BJ (cell line): ENCODE data around the gene HM13. TPM values are rescaled to one million over a fixed set of nuclear protein-coding genes. Genes with fewer than 3 reads are reported as not detected.

ENCODE experiments used
- CTCF ChIA-PET: fragments of 350-600 bp; formaldehyde crosslinking; extraction: SDS; loops from one replicate; lab custom pipeline; 2021; ENCODE audit warnings: antibody characterized with exemption, inconsistent platforms; lab: Yijun Ruan, JAX
- POLR2A ChIA-PET: fragments of 300-600 bp; sonication (Branson Sonifier 250); formaldehyde crosslinking; extraction: SDS; loops from one replicate; lab custom pipeline; 2021; ENCODE audit warnings: antibody characterized with exemption; lab: Charles Lee
- DNase-seq: peaks from one replicate; pipeline ENCODE4 v3.0.0-alpha.2; 2011; ENCODE audit warnings: low read depth
- H3K27me3 ChIP-seq: 2 replicates; pipeline ENCODE4 v1.6.0; 2011; ENCODE audit warnings: low read length; ENCODE audit not compliant: control insufficient read depth, insufficient read depth
- H3K36me3 ChIP-seq: 2 replicates; pipeline ENCODE4 v1.5.1; 2011; ENCODE audit warnings: low read length; ENCODE audit not compliant: control insufficient read depth, insufficient read depth
- H3K4me3 ChIP-seq: 2 replicates; pipeline ENCODE4 v1.5.1; 2011; ENCODE audit warnings: low read depth, mild to moderate bottlenecking, control low read depth, low read length
- polyA plus RNA-seq: library from polyadenylated mRNA; depleted of rRNA; stranded (reverse); fragments of >200 nt; gene quantifications from 2 replicates; pipeline ENCODE4 v1.2.3, GENCODE V29; 2011
- TF ChIP-seq, protein P1 (sequence below): IDR thresholded peaks from 2 replicates; pipeline ENCODE4 v1.5.1; 2011; ENCODE audit warnings: low read depth, mild to moderate bottlenecking, control low read depth, inconsistent platforms, low read length, moderate library complexity; ENCODE audit not compliant: insufficient read depth

HM13 gene
- polyA plus RNA-seq, 1 experiment = 324 TPM

DNA sequence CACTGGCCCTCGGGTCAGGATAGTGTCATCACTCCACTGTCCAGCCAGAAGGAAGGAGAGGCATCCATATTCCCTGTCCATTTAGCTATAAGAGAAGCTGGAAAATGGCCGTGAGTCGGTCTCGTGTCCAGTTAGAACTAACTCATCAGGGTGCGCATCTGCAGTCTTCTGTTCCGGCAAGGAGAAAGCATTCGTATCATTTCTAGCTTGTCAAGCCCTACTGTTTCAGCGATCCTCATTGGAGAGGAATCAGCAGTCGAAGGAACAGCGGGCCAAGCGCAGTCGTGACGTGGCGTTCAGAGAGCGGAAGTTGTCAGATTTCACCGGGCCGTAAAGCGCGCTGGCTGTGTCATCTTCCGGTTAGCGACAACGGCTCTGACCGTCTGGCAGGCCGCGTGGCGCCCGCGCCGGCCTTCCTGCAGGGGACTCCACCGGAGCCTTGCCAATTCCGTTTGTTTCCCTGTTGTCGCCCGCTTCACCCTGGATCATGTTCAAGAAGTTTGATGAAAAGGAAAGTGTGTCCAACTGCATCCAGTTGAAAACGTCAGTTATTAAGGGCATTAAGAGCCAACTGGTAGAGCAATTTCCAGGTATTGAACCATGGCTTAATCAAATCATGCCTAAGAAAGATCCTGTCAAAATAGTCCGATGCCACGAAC, 32.9 kb downstream of the HM13 start:
- TF ChIP-seq, protein P1, sequence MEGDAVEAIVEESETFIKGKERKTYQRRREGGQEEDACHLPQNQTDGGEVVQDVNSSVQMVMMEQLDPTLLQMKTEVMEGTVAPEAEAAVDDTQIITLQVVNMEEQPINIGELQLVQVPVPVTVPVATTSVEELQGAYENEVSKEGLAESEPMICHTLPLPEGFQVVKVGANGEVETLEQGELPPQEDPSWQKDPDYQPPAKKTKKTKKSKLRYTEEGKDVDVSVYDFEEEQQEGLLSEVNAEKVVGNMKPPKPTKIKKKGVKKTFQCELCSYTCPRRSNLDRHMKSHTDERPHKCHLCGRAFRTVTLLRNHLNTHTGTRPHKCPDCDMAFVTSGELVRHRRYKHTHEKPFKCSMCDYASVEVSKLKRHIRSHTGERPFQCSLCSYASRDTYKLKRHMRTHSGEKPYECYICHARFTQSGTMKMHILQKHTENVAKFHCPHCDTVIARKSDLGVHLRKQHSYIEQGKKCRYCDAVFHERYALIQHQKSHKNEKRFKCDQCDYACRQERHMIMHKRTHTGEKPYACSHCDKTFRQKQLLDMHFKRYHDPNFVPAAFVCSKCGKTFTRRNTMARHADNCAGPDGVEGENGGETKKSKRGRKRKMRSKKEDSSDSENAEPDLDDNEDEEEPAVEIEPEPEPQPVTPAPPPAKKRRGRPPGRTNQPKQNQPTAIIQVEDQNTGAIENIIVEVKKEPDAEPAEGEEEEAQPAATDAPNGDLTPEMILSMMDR = peak; percentile 18; the same call in 1 of the 2 replicates
- peaks cover 22% of the 10 kb centered on the region for H3K36me3 ChIP-seq
- ChIA-PET POLR2A (interaction anchor here (0.6 to 1.1 kb wide), 2 partner anchors 13 to 49 kb away, joined by 3 read pairs; no protein-coding TSS in a partner anchor), CTCF (interaction anchor here (0.8 to 13.7 kb wide), 3 partner anchors 9 to 65 kb away, joined by 4 to 162 read pairs (median 6); no protein-coding TSS in a partner anchor)
- H3K4me3 ChIP-seq = peak overlapping the region; percentile 36
- no peaks in the 10 kb centered on the region for H3K27me3 ChIP-seq
- DNase-seq = peak; percentile 42

GRCh38 chr20:31547720-31548298, 33.6 kb downstream of the HM13 start:
- TF ChIP-seq, protein P1 = no peak
- DNase-seq = no peak
- ChIA-PET CTCF (interaction anchor here (1.5 to 13.7 kb wide), 3 partner anchors 10 to 65 kb away, joined by 6 to 162 read pairs (median 10); no protein-coding TSS in a partner anchor), POLR2A (interaction anchor here (0.6 kb wide), 1 partner anchor 49 kb away, joined by 3 read pairs; no protein-coding TSS in a partner anchor)
- peaks cover 26% of the 10 kb centered on the region for H3K36me3 ChIP-seq
- no peaks in the 10 kb centered on the region for H3K27me3 ChIP-seq
- peak overlapping the region; percentile 36 for H3K4me3 ChIP-seq

GRCh38 chr20:31548820-31549512, 34.7 kb downstream of the HM13 start:
- TF ChIP-seq, protein P1 = no peak
- no peak for DNase-seq
- CTCF ChIA-PET = interaction anchor here (1.4 to 13.7 kb wide), 4 partner anchors 10 to 90 kb away, joined by 4 to 162 read pairs (median 8); no protein-coding TSS in a partner anchor
- H3K36me3 ChIP-seq = peaks cover 30% of the 10 kb centered on the region
- H3K4me3 ChIP-seq = no peak overlapping the region
- POLR2A ChIA-PET = interaction anchor here (0.6 kb wide), 1 partner anchor 57 kb away, joined by 4 read pairs; no protein-coding TSS in a partner anchor
- no peaks in the 10 kb centered on the region for H3K27me3 ChIP-seq

- peaks cover 30% of the 10 kb centered on the region for H3K36me3 ChIP-seq
- ChIA-PET POLR2A (no interaction called here), CTCF (interaction anchor here (1.4 to 13.7 kb wide), 2 partner anchors 10 to 90 kb away, joined by 4 to 162 read pairs; no protein-coding TSS in a partner anchor)
These were observed 35.3 kb downstream of the HM13 start for GRCh38 chr20:31549513-31549880.

More at GRCh38 chr20:31549513-31549880, 35.3 kb downstream of the HM13 start:
- Histone ChIP-seq H3K27me3 (no peaks in the 10 kb centered on the region), H3K4me3 (no peak overlapping the region)
- TF ChIP-seq, protein P1 = no peak
- no peak for DNase-seq
